Measurements from ENCODE around the gene CACNA2D2. TPM values are rescaled to one million over a fixed set of nuclear protein-coding genes. Genes with fewer than 3 reads are reported as not detected.

The CACNA2D2 gene
- total RNA-seq, 1 experiment from 2014 or later = 27.7 TPM

DNA sequence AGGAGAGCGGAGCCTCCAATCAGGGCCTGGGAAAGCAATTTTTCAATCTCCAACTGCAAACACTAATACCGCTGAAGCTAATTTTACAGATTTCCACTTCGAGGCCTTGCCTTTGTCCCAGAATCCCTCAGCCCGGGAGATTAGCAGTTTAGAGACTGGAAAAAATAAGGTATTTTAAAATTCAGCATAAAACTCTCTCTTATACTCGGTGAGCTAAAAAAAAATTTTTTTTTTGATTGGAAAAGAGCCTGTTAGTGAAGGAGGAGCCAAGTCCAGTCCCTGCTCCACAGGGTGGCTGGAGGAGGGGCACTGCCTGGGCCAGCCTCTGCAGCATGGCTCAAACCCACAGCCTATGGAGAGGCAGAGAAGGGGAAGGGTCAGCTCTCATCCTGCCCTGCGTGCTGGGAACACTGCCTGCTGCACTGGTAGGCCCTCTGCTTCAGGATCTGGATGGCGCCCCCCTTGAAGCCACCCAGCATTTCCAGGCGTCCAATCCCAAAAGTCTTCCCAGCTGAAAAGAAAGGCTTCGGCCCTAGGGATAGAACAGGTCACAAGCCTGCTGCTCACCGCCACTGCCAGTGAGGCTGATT, 48.9 kb downstream of the CACNA2D2 start:
- no peak overlapping the region for H3K9ac ChIP-seq (ENCODE audit: extremely low read depth, insufficient read length, low read length)
- peaks cover 30 to 52% of the 10 kb centered on the region in 2 experiments for H3K4me1 Mint-ChIP-seq
- no peak overlapping the region for H3K4me2 ChIP-seq (ENCODE audit: insufficient read depth, insufficient read length, low read length)
- H2BK15ac ChIP-seq (ENCODE audit: low read depth, low read length) = no peak overlapping the region
- no peak overlapping the region for H3K56ac ChIP-seq (ENCODE audit: insufficient read length, low read depth, low read length)
- H2AK5ac ChIP-seq (ENCODE audit: insufficient read length, low read length) = no peak overlapping the region
- H3T11ph ChIP-seq (ENCODE audit: low read length) = no peak overlapping the region
- DNase-seq = peak; percentile 75
- H3K9me3 Mint-ChIP-seq = no peaks in the 10 kb centered on the region
- H4K91ac ChIP-seq (ENCODE audit: insufficient read length, low read depth, low read length) = no peak overlapping the region
- no peak overlapping the region for H2BK5ac ChIP-seq (ENCODE audit: insufficient read length, low read length)
- H3K27ac Mint-ChIP-seq = peak overlapping the region in 2 of 3 experiments; percentile 18 to 92; a peak in 2 of 7 replicates
- H2BK120ac ChIP-seq (ENCODE audit: low read depth, low read length, poor library complexity, severe bottlenecking) = no peak overlapping the region
- no peaks in the 10 kb centered on the region for H3K27me3 Mint-ChIP-seq (ENCODE audit: low read depth)
- no peak overlapping the region for H3K4ac ChIP-seq (ENCODE audit: low read depth, low read length)
- H2BK12ac ChIP-seq (ENCODE audit: insufficient read length, low read depth, low read length) = no peak overlapping the region
- H3K4me3 Mint-ChIP-seq = peak overlapping the region in 1 of 2 experiments; percentile 4; a peak in 1 of 5 replicates
- WGBS (ENCODE audit: extremely low coverage, insufficient read length, low lambda C conversion rate) = no CpG with 5 or more reads among the region's 10 CpGs
- no peaks in the 10 kb centered on the region for H3K36me3 Mint-ChIP-seq (ENCODE audit: insufficient read depth in 1 of 3, low read depth in 3 of 3)
- H3K9me3 ChIP-seq (ENCODE audit: control insufficient read depth, low read depth, low read length) = no peaks in the 10 kb centered on the region
- no peaks in the 10 kb centered on the region for H3K23me2 ChIP-seq (ENCODE audit: insufficient read length, low read depth, low read length, poor library complexity, severe bottlenecking)
- H2BK20ac ChIP-seq (ENCODE audit: low read depth, low read length, poor library complexity, severe bottlenecking) = no peak overlapping the region
- no peaks in the 10 kb centered on the region for H3K79me2 ChIP-seq (ENCODE audit: insufficient read depth, low read length)
- peaks cover 6% of the 10 kb centered on the region; the same call in 1 of the 2 replicates for H3K4me1 ChIP-seq (ENCODE audit: insufficient read depth, low read length)
- H4K20me1 ChIP-seq (ENCODE audit: control insufficient read depth, insufficient read depth, insufficient read length) = no peaks in the 10 kb centered on the region
- H3K27ac ChIP-seq (ENCODE audit: insufficient read length, low read depth, low read length) = no peak overlapping the region
- no peaks in the 10 kb centered on the region for H3K79me1 ChIP-seq (ENCODE audit: insufficient read depth, low read depth, low read length, poor library complexity, severe bottlenecking)
- no peak overlapping the region for H3K14ac ChIP-seq (ENCODE audit: insufficient read depth, low read length)
- H3K18ac ChIP-seq (ENCODE audit: insufficient read length, low read depth, low read length) = no peak overlapping the region
- H3K23ac ChIP-seq (ENCODE audit: insufficient read length, low read depth, low read length) = no peak overlapping the region
- no peak overlapping the region for H4K5ac ChIP-seq (ENCODE audit: insufficient read length, low read depth, low read length)
- no peak overlapping the region for H4K8ac ChIP-seq (replicated peaks; ENCODE audit: insufficient read length, low read depth, low read length)
- no peak overlapping the region for H2AFZ ChIP-seq (ENCODE audit: low read length)
- TF ChIP-seq, protein P1, sequence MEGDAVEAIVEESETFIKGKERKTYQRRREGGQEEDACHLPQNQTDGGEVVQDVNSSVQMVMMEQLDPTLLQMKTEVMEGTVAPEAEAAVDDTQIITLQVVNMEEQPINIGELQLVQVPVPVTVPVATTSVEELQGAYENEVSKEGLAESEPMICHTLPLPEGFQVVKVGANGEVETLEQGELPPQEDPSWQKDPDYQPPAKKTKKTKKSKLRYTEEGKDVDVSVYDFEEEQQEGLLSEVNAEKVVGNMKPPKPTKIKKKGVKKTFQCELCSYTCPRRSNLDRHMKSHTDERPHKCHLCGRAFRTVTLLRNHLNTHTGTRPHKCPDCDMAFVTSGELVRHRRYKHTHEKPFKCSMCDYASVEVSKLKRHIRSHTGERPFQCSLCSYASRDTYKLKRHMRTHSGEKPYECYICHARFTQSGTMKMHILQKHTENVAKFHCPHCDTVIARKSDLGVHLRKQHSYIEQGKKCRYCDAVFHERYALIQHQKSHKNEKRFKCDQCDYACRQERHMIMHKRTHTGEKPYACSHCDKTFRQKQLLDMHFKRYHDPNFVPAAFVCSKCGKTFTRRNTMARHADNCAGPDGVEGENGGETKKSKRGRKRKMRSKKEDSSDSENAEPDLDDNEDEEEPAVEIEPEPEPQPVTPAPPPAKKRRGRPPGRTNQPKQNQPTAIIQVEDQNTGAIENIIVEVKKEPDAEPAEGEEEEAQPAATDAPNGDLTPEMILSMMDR (conservative IDR thresholded peaks at IDR 0.05) = no peak
- no peaks in the 10 kb centered on the region for H3K27me3 ChIP-seq (ENCODE audit: insufficient read depth, low read length)
